Neural cell (in vitro differentiated cells): ENCODE measurements around the gene NKD2. TPM values are rescaled to one million over a fixed set of nuclear protein-coding genes. Genes with fewer than 3 reads are reported as not detected.

Experiments used
- H2AFZ ChIP-seq: fragments of 200-600, 300-800 bp; sonication (generic), shearing (Covaris generic); 2 replicates; pipeline ENCODE4 v1.6.0; 2014; ENCODE audit warnings: low read depth, mild to moderate bottlenecking, antibody characterized with exemption, low read length, moderate library complexity
- H3F3A ChIP-seq: fragments of 200-600 bp; shearing (Covaris generic); 2 replicates; pipeline ENCODE4 v1.6.1; 2016; ENCODE audit warnings: mild to moderate bottlenecking, moderate library complexity, mixed read lengths, antibody characterized with exemption, low read length; ENCODE audit not compliant: insufficient read depth, poor library complexity, severe bottlenecking
- H3K27ac ChIP-seq: fragments of 200-600, 300-800 bp; sonication (generic), shearing (Covaris generic); 2 replicates; pipeline ENCODE4 v1.5.1; 2014; ENCODE audit warnings: mild to moderate bottlenecking, low read length, moderate library complexity
- H3K27me3 ChIP-seq: fragments of 300-800, 200-600 bp; sonication (generic), shearing (Covaris generic); 2 replicates; pipeline ENCODE4 v1.6.0; 2014; ENCODE audit warnings: mild to moderate bottlenecking, low read depth, low read length, moderate library complexity; ENCODE audit not compliant: insufficient read depth
- H3K36me3 ChIP-seq: fragments of 300-800, 200-600 bp; sonication (generic), shearing (Covaris generic); 2 replicates; pipeline ENCODE4 v1.5.1; 2014; ENCODE audit warnings: mild to moderate bottlenecking, antibody characterized with exemption, low read length, moderate library complexity; ENCODE audit not compliant: insufficient read depth
- H3K4me2 ChIP-seq: fragments of 300-800, 200-600 bp; sonication (generic), shearing (Covaris generic); 2 replicates; pipeline ENCODE4 v1.6.0; 2014; ENCODE audit warnings: mild to moderate bottlenecking, low read length
- H3K4me3 ChIP-seq: fragments of 300-800, 200-600 bp; sonication (generic), shearing (Covaris generic); 2 replicates; pipeline ENCODE4 v1.5.1; 2014; ENCODE audit warnings: mild to moderate bottlenecking, low read length, moderate library complexity
- H3K79me2 ChIP-seq: fragments of 200-600 bp; shearing (Covaris generic); replicated peaks from 2 replicates; pipeline ENCODE4 v1.6.0; 2014; ENCODE audit warnings: mild to moderate bottlenecking, low read length, moderate library complexity; ENCODE audit not compliant: insufficient read depth
- H3K9ac ChIP-seq: fragments of 300-800, 200-600 bp; sonication (generic), shearing (Covaris generic); 2 replicates; pipeline ENCODE4 v1.6.1; 2016; ENCODE audit warnings: mild to moderate bottlenecking, low read length, mixed read lengths
- H3K9me2 ChIP-seq: fragments of 200-600 bp; shearing (Covaris generic); 2 replicates; pipeline ENCODE4 v1.6.1; 2016; ENCODE audit warnings: mild to moderate bottlenecking, low read length, mixed read lengths; ENCODE audit not compliant: insufficient read depth
- H3K9me3 ChIP-seq: fragments of 200-600, 300-800 bp; sonication (generic), shearing (Covaris generic); 2 replicates; pipeline ENCODE4 v1.6.1; 2016; ENCODE audit warnings: mild to moderate bottlenecking, mixed run types, low read length, moderate library complexity, mixed read lengths
- H4K20me1 ChIP-seq: fragments of 200-600 bp; shearing (Covaris generic); 2 replicates; pipeline ENCODE4 v1.6.1; 2016; ENCODE audit warnings: mild to moderate bottlenecking, mixed run types; ENCODE audit not compliant: insufficient read depth
- EP300 ChIP-seq: fragments of 450-650 bp; conservative IDR thresholded peaks from 2 replicates; pipeline ENCODE4 v1.6.1; 2014; ENCODE audit warnings: antibody characterized with exemption, mild to moderate bottlenecking, moderate library complexity; ENCODE audit not compliant: poor library complexity, severe bottlenecking
- EZH2 ChIP-seq: fragments of 200-600, 300-800 bp; shearing (Covaris generic), sonication (generic); IDR thresholded peaks from 2 replicates; pipeline ENCODE4 v1.6.1; 2014; ENCODE audit warnings: antibody characterized with exemption, low read length, borderline replicate concordance, mild to moderate bottlenecking; ENCODE audit not compliant: insufficient read depth, poor library complexity, severe bottlenecking
- MXI1 ChIP-seq: fragments of 450-650 bp; conservative IDR thresholded peaks from 2 replicates; pipeline ENCODE4 v1.6.1; 2014; ENCODE audit warnings: antibody characterized with exemption, mild to moderate bottlenecking; ENCODE audit not compliant: poor library complexity, severe bottlenecking
- POLR2AphosphoS5 ChIP-seq: IDR thresholded peaks from 2 replicates; pipeline ENCODE4 v1.6.1; 2012
- RAD21 ChIP-seq: fragments of 450-650 bp; conservative IDR thresholded peaks from 2 replicates; pipeline ENCODE4 v1.6.1; 2014; ENCODE audit warnings: antibody characterized with exemption, mild to moderate bottlenecking, moderate library complexity
- SMC3 ChIP-seq: fragments of 450-650 bp; conservative IDR thresholded peaks from 2 replicates; pipeline ENCODE4 v1.6.1; 2014; ENCODE audit warnings: antibody characterized with exemption, mild to moderate bottlenecking, moderate library complexity; ENCODE audit not compliant: poor library complexity
- TAF1 ChIP-seq: IDR thresholded peaks from 2 replicates; pipeline ENCODE4 v1.6.1; 2012; ENCODE audit warnings: low read depth
- polyA plus RNA-seq: library from polyadenylated mRNA; depleted of rRNA; stranded (reverse); fragments of >200 nt; gene quantifications from 2 replicates; pipeline ENCODE4 v1.2.3, GENCODE V29; 2014
- TF ChIP-seq, protein P1 (sequence below): IDR thresholded peaks from 2 replicates; pipeline ENCODE4 v1.6.1; 2012; ENCODE audit warnings: borderline replicate concordance
- TF ChIP-seq, protein P2 (sequence below): fragments of 450-650 bp; IDR thresholded peaks from 2 replicates; pipeline ENCODE4 v1.5.1; 2014; ENCODE audit warnings: antibody characterized with exemption, mild to moderate bottlenecking, moderate library complexity; ENCODE audit not compliant: poor library complexity, severe bottlenecking

Gene NKD2
- polyA plus RNA-seq, 1 donor from 2014 or later: 7.2 TPM

DNA sequence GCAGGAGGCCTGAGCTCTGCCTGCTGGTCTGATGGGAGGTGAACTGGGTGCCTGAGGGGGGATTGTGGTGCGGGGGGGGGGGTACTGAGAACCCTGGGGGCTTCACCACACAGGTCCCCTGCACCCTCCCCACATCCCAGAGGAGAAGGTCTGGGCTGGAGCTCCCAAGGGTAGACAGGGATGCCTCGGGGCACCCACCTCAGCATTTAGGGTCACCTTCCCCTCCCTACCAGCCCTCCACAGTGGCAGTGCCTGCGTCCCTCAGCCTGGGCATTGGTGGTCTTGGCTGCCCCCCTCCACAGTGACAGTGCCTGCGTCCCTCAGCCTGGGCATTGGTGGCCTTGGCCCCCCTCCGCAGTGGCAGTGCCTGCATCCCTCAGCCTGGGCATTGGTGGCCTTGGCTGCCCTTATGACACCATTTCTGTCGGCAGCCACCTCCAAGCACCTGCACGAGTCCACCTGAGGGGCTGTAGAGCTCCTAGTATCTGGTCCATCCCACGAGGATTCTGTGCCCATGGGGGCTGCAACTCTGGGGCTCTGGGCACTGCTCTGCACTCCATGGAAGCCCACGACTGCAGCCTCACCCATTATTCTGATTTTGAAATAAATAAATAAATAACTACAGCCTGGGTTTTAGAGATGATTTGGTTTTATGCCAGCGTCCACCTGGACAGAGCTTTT, 21.5 kb downstream of the NKD2 start:
- H3K27me3 ChIP-seq: no peaks in the 10 kb centered on the region
- H3F3A ChIP-seq: no peaks in the 10 kb centered on the region
- no peaks in the 10 kb centered on the region for H3K79me2 ChIP-seq
- no peak overlapping the region for H3K9ac ChIP-seq
- no peaks in the 10 kb centered on the region for H3K36me3 ChIP-seq
- no peak overlapping the region for H3K4me3 ChIP-seq
- no peaks in the 10 kb centered on the region for H4K20me1 ChIP-seq
- no peak overlapping the region for H2AFZ ChIP-seq
- no peak for TF ChIP-seq EP300
- no peak for TF ChIP-seq EZH2
- no peak for TF ChIP-seq MXI1
- TF ChIP-seq, protein P1, sequence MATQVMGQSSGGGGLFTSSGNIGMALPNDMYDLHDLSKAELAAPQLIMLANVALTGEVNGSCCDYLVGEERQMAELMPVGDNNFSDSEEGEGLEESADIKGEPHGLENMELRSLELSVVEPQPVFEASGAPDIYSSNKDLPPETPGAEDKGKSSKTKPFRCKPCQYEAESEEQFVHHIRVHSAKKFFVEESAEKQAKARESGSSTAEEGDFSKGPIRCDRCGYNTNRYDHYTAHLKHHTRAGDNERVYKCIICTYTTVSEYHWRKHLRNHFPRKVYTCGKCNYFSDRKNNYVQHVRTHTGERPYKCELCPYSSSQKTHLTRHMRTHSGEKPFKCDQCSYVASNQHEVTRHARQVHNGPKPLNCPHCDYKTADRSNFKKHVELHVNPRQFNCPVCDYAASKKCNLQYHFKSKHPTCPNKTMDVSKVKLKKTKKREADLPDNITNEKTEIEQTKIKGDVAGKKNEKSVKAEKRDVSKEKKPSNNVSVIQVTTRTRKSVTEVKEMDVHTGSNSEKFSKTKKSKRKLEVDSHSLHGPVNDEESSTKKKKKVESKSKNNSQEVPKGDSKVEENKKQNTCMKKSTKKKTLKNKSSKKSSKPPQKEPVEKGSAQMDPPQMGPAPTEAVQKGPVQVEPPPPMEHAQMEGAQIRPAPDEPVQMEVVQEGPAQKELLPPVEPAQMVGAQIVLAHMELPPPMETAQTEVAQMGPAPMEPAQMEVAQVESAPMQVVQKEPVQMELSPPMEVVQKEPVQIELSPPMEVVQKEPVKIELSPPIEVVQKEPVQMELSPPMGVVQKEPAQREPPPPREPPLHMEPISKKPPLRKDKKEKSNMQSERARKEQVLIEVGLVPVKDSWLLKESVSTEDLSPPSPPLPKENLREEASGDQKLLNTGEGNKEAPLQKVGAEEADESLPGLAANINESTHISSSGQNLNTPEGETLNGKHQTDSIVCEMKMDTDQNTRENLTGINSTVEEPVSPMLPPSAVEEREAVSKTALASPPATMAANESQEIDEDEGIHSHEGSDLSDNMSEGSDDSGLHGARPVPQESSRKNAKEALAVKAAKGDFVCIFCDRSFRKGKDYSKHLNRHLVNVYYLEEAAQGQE: no peak
- TF ChIP-seq RAD21: no peak
- TF ChIP-seq TAF1: no peak
- TF ChIP-seq, protein P2, sequence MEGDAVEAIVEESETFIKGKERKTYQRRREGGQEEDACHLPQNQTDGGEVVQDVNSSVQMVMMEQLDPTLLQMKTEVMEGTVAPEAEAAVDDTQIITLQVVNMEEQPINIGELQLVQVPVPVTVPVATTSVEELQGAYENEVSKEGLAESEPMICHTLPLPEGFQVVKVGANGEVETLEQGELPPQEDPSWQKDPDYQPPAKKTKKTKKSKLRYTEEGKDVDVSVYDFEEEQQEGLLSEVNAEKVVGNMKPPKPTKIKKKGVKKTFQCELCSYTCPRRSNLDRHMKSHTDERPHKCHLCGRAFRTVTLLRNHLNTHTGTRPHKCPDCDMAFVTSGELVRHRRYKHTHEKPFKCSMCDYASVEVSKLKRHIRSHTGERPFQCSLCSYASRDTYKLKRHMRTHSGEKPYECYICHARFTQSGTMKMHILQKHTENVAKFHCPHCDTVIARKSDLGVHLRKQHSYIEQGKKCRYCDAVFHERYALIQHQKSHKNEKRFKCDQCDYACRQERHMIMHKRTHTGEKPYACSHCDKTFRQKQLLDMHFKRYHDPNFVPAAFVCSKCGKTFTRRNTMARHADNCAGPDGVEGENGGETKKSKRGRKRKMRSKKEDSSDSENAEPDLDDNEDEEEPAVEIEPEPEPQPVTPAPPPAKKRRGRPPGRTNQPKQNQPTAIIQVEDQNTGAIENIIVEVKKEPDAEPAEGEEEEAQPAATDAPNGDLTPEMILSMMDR: no peak
- TF ChIP-seq POLR2AphosphoS5: no peak
- TF ChIP-seq SMC3: no peak
- no peaks in the 10 kb centered on the region for H3K9me3 ChIP-seq
- H3K27ac ChIP-seq: no peak overlapping the region
- H3K4me2 ChIP-seq: no peak overlapping the region
- no peaks in the 10 kb centered on the region for H3K9me2 ChIP-seq

DNA sequence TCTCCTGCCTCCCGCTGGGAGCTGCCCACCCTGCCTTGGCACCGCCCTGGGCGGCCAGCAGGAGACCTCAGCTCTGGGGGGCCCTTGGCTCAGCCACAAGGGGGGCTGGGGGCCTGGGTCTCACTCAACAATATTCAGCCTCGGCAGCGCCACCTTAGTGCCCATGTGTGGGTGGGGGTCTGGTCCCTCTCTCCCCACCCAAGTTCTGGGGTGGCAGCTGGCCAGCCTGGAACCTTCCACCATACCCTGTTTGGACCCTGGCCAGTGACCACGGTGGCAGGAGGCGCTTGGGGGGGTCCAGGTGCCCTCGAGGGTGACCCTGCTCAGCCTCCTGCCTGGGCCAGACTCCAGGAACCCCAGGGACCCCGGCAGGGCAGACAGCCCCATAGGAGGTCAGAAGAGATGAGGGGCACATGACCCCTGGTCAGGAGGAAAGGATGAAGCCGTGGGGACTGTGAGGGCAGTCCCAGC, 22.2 kb downstream of the NKD2 start:
- Histone ChIP-seq H2AFZ (no peak overlapping the region), H3K9me2 (no peaks in the 10 kb centered on the region), H3K27me3 (no peaks in the 10 kb centered on the region), H3K9me3 (no peaks in the 10 kb centered on the region), H3K9ac (no peak overlapping the region), H3K79me2 (no peaks in the 10 kb centered on the region), H3K27ac (no peak overlapping the region), H3K36me3 (no peaks in the 10 kb centered on the region), H3F3A (no peaks in the 10 kb centered on the region), H3K4me2 (no peak overlapping the region), H3K4me3 (no peak overlapping the region), H4K20me1 (no peaks in the 10 kb centered on the region)
- TF ChIP-seq RAD21 (no peak), TAF1 (no peak), MXI1 (no peak), SMC3 (no peak), EZH2 (no peak), EP300 (no peak), POLR2AphosphoS5 (no peak)
- TF ChIP-seq, protein P2: no peak
- TF ChIP-seq, protein P1: no peak
